Measurements from ENCODE around the gene ZGRF1. TPM values are rescaled to one million over a fixed set of nuclear protein-coding genes. Genes with fewer than 3 reads are reported as not detected.
A peak's percentile ranks its signal among the peaks of the same experiment; 100 is the strongest.
"Not testable (repeated sequence)": the region's sequence is repeated elsewhere in the genome, so short reads cannot be mapped to it uniquely, and the experiment has no call there.

Gene ZGRF1
- total RNA-seq, 1 donor from 2014 or later = 2.7 TPM

GRCh38 chr4:112637552-112637866, 800 bp upstream of the ZGRF1 start:
- intact Hi-C loops (cut with micrococcal nuclease) = no loop called here
- Histone ChIP-seq H3K27me3 (ENCODE audit: low read depth) (no peaks in the 10 kb centered on the region), H3K9me3 (replicated peaks) (no peaks in the 10 kb centered on the region), H3K4me1 (peaks cover 61% of the 10 kb centered on the region), H3K4me3 (peak overlapping the region; percentile 82), H3K36me3 (peaks cover 6% of the 10 kb centered on the region), H3K27ac (replicated peaks) (peak overlapping the region; percentile 98)
- no peak for DNase-seq
- no peak for TF ChIP-seq CTCF (IDR thresholded peaks at IDR 0.05; ENCODE audit: borderline replicate concordance)

GRCh38 chr4:112633477-112634235, 3.1 kb downstream of the ZGRF1 start:
- H3K9me3 ChIP-seq (replicated peaks) = no peaks in the 10 kb centered on the region
- no peaks in the 10 kb centered on the region for H3K27me3 ChIP-seq (ENCODE audit: low read depth)
- H3K4me3 ChIP-seq = no peak overlapping the region
- peaks cover 24% of the 10 kb centered on the region for H3K4me1 ChIP-seq
- peaks cover 19% of the 10 kb centered on the region for H3K36me3 ChIP-seq
- no peak overlapping the region for H3K27ac ChIP-seq (replicated peaks)
- TF ChIP-seq CTCF (IDR thresholded peaks at IDR 0.05; ENCODE audit: borderline replicate concordance) = peak; percentile 61
- intact Hi-C loops (cut with micrococcal nuclease) = loop anchor here (5.0 kb wide), 1 partner anchor 134 kb away; no protein-coding TSS in a partner anchor
- DNase-seq = no peak

GRCh38 chr4:112626228-112626627, 10.5 kb downstream of the ZGRF1 start:
- H3K9me3 ChIP-seq (replicated peaks) = no peaks in the 10 kb centered on the region
- DNase-seq = no peak
- intact Hi-C loops (cut with micrococcal nuclease) = no loop called here
- H3K27me3 ChIP-seq (ENCODE audit: low read depth) = no peaks in the 10 kb centered on the region
- no peak overlapping the region for H3K4me3 ChIP-seq
- no peaks in the 10 kb centered on the region for H3K4me1 ChIP-seq
- H3K36me3 ChIP-seq = peaks cover 16% of the 10 kb centered on the region
- no peak overlapping the region for H3K27ac ChIP-seq (replicated peaks)
- TF ChIP-seq CTCF (IDR thresholded peaks at IDR 0.05; ENCODE audit: borderline replicate concordance) = no peak

- Histone ChIP-seq H3K36me3 (peaks cover 11% of the 10 kb centered on the region), H3K27ac (replicated peaks) (no peak overlapping the region), H3K9me3 (replicated peaks) (no peaks in the 10 kb centered on the region), H3K4me1 (no peaks in the 10 kb centered on the region), H3K4me3 (no peak overlapping the region), H3K27me3 (ENCODE audit: low read depth) (no peaks in the 10 kb centered on the region)
- intact Hi-C loops (cut with micrococcal nuclease) = no loop called here
- no peak for TF ChIP-seq CTCF (IDR thresholded peaks at IDR 0.05; ENCODE audit: borderline replicate concordance)
- no peak for DNase-seq
Observed at GRCh38 chr4:112616984-112617383, 19.7 kb downstream of the ZGRF1 start.

- H3K4me1 ChIP-seq; H3K9me3 ChIP-seq (replicated peaks); intact Hi-C loops (cut with micrococcal nuclease); H3K27me3 ChIP-seq (ENCODE audit: low read depth); DNase-seq; H3K4me3 ChIP-seq; H3K27ac ChIP-seq (replicated peaks): not testable (repeated sequence)
- peaks cover 21% of the 10 kb centered on the region for H3K36me3 ChIP-seq
Observed at GRCh38 chr4:112612814-112613213, 23.9 kb downstream of the ZGRF1 start.

GRCh38 chr4:112604589-112604988, 32.1 kb downstream of the ZGRF1 start:
- intact Hi-C loops (cut with micrococcal nuclease) = loop anchor here (5.0 kb wide), 1 partner anchor 277 kb away; no protein-coding TSS in a partner anchor
- H3K9me3 ChIP-seq (replicated peaks) = no peaks in the 10 kb centered on the region
- no peak for DNase-seq

More at GRCh38 chr4:112604589-112604988, 32.1 kb downstream of the ZGRF1 start:
- peak; percentile 70 for TF ChIP-seq CTCF (IDR thresholded peaks at IDR 0.05; ENCODE audit: borderline replicate concordance)
- Histone ChIP-seq H3K36me3 (peaks cover 23% of the 10 kb centered on the region), H3K4me3 (no peak overlapping the region), H3K27ac (replicated peaks) (no peak overlapping the region), H3K27me3 (ENCODE audit: low read depth) (no peaks in the 10 kb centered on the region), H3K4me1 (no peaks in the 10 kb centered on the region)

Measured in left ventricle myocardium inferior (tissue), 1 donor.